ENCODE data around the gene LGR6. TPM values are rescaled to one million over a fixed set of nuclear protein-coding genes. Genes with fewer than 3 reads are reported as not detected.

Gene LGR6
- total and polyA plus RNA-seq, 10 of the 15 experiments (the other 5 are each of a cell fraction or from before 2014, with no cell fraction given), result not detected

- TF ChIP-seq TCF7 (IDR thresholded peaks at IDR 0.05; ENCODE audit: borderline replicate concordance) (no peak), SMARCA5 (IDR thresholded peaks at IDR 0.05) (no peak)
These were observed 117.1 kb downstream of the LGR6 start (continued) for GRCh38 chr1:202310746-202311145.

- ChIA-PET CTCF (interaction anchor here (0.7 to 3.9 kb wide), 5 partner anchors 119 to 377 kb away, joined by 3 to 25 read pairs (median 3); no protein-coding TSS in a partner anchor), RAD21 (ENCODE audit: unreplicated experiment) (interaction anchor here (0.6 to 0.9 kb wide), 2 partner anchors 119 to 122 kb away, joined by 3 to 4 read pairs; no protein-coding TSS in a partner anchor), POLR2A (no interaction called here), SMC1A (ENCODE audit: uncharacterized antibody, unreplicated experiment) (interaction anchor here (0.6 to 3.8 kb wide), 3 partner anchors 12 to 119 kb away, joined by 3 to 16 read pairs (median 5); no protein-coding TSS in a partner anchor)
- intact Hi-C loops (cut with micrococcal nuclease; ENCODE audit: unreplicated experiment), result no loop called here
- no peak overlapping the region for H3K27ac ChIP-seq (ENCODE audit: control insufficient read depth, insufficient read depth)
- BruUV-seq (replicated peaks), result no TSS peak
- no peaks in the 10 kb centered on the region for H3K4me1 ChIP-seq (ENCODE audit: control insufficient read depth, insufficient read depth, low read length)
- H3K79me2 ChIP-seq (ENCODE audit: control insufficient read depth, insufficient read depth, low read length), result no peaks in the 10 kb centered on the region
- FAIRE-seq, result no peak
- no peak overlapping the region for H2AFZ ChIP-seq (ENCODE audit: control insufficient read depth, low read depth, low read length)
- no peaks in the 10 kb centered on the region for H3K9me3 ChIP-seq (replicated peaks; ENCODE audit: control insufficient read depth, insufficient read depth, low read length)
- no peaks in the 10 kb centered on the region; the same call in 1 of the 2 replicates for H4K20me1 ChIP-seq (ENCODE audit: control insufficient read depth, insufficient read depth)
- ATAC-seq, result no peak
- 0% methylated on average over 14 of the region's 14 CpGs for WGBS (ENCODE audit: insufficient coverage, insufficient replicate concordance, low lambda C conversion rate, missing lambda C conversion rate)
- no peak for DNase-seq (ENCODE audit: low read depth, low spot score)
- H3K36me3 ChIP-seq (ENCODE audit: control insufficient read depth in 2 of 2, insufficient read depth in 2 of 2, low read length in 1 of 2), result no peaks in the 10 kb centered on the region
- H3K27me3 ChIP-seq (replicated peaks in 1 of 2; ENCODE audit: control insufficient read depth in 2 of 2, insufficient read depth in 2 of 2, low read length in 1 of 2), result peaks cover 0 to 1% of the 10 kb centered on the region in 2 experiments; a peak in 2 of 4 replicates
- H3K9ac ChIP-seq (ENCODE audit: control insufficient read depth, insufficient read depth, low read length), result no peak overlapping the region
- no peak overlapping the region for H3K4me2 ChIP-seq (ENCODE audit: control insufficient read depth, insufficient read depth)
- no peak overlapping the region for H3K4me3 ChIP-seq
- in situ Hi-C loops (cut with MboI), result loop anchor here (5.0 kb wide), 1 partner anchor 125 kb away; no protein-coding TSS in a partner anchor
- TF ChIP-seq ZNF207 (IDR thresholded peaks at IDR 0.05; ENCODE audit: borderline replicate concordance) (no peak), HSF1 (IDR thresholded peaks at IDR 0.05; ENCODE audit: low read depth, low read length) (no peak), RFX5 (IDR thresholded peaks at IDR 0.05; ENCODE audit: low read depth, low read length) (no peak), PAX5 (IDR thresholded peaks at IDR 0.05; ENCODE audit: borderline replicate concordance, low read depth, low read length) (no peak), ZNF24 (IDR thresholded peaks at IDR 0.05) (no peak), ZNF384 (IDR thresholded peaks at IDR 0.05; ENCODE audit: borderline replicate concordance, low read depth, low read length) (no peak), PBX3 (IDR thresholded peaks at IDR 0.05; ENCODE audit: insufficient replicate concordance, low read depth, low read length) (no peak), RBBP5 (conservative IDR thresholded peaks at IDR 0.05) (no peak), BRCA1 (IDR thresholded peaks at IDR 0.05; ENCODE audit: low read depth, low read length) (no peak), ASH2L (IDR thresholded peaks at IDR 0.05; ENCODE audit: borderline replicate concordance, low read depth) (no peak), EGR1 (IDR thresholded peaks at IDR 0.05; ENCODE audit: borderline replicate concordance in 1 of 2, low read depth in 2 of 2, low read length in 2 of 2) (no peak), ZBTB4 (CRISPR knock-in tag; IDR thresholded peaks at IDR 0.05) (no peak)
These were observed 118.5 kb downstream of the LGR6 start for GRCh38 chr1:202311875-202312635.
